MM.1S (cell line): ENCODE data around the gene CST9L.

Experiments
- CTCF ChIP-seq: fragments of 300-600 bp; sonication (generic); IDR thresholded peaks from 2 replicates; pipeline ENCODE4 v1.5.1; 2016; ENCODE audit warnings: antibody characterized with exemption, low read length, mixed read lengths
- EZH2 ChIP-seq: fragments of 300-600 bp; sonication (generic); optimal IDR thresholded peaks from 2 replicates; pipeline ENCODE3; 2017; ENCODE audit warnings: low read depth, mild to moderate bottlenecking, antibody characterized with exemption, low read length, mixed read lengths
- EZH2phosphoT487 ChIP-seq: fragments of 300-600 bp; sonication (generic); IDR thresholded peaks from 2 replicates; pipeline ENCODE4 v1.6.1; 2018; ENCODE audit warnings: antibody characterized with exemption, low read length

- TF ChIP-seq EZH2 (no peak), CTCF (no peak), EZH2phosphoT487 (no peak)
Observed at GRCh38 chr20:23550227-23550626, 18.1 kb downstream of the CST9L start.
